ENCODE results near the gene FBN1. TPM values are rescaled to one million over a fixed set of nuclear protein-coding genes. Genes with fewer than 3 reads are reported as not detected.

Gene FBN1
- total RNA-seq, 1 donor from 2014 or later = 39.4 TPM

DNA sequence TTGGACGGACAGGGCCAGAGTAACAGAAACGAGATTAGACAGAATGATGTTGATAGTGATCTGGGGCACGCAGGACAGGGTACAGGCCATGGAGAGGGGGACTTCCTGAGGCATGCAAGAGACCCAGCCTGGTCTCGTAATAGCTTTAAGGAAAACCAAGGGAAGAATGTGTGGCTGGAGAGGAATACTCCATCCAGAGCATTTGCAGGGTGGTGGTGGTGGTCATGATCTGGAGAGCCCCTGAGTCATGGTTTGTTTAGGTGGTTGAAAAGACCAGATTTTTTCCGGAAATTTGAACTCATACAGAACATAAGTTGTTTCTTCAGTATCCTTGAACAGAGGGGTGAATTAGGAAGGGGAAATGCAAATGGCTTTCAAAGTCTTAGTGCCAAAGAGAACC, 175.8 kb downstream of the FBN1 start:
- DNase-seq (no peak), ATAC-seq (ENCODE audit: poor library complexity) (no peak)
- intact Hi-C loops (cut with DNase I) = no loop called here

DNA sequence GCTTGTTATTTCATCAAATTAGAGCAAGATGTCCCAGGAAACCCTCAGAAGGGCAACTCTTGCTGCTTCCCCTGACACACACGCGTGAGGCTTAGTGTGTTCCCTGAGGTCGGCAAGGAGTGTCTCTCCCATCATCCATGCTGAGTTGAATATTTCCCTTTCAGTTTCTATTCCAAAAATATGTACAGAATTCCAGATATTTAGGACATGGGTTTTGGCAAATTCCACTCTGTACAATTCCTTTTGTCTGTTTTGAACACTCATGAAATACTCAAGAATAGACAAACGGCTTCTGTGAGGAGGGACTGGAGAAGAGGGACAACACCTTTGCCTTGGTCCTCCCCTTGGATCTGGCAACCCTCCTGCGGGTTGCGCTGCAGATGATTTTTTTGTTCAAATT, 176.2 kb downstream of the FBN1 start:
- intact Hi-C loops (cut with DNase I) = no loop called here
- DNase-seq (no peak), ATAC-seq (ENCODE audit: poor library complexity) (no peak)

DNA sequence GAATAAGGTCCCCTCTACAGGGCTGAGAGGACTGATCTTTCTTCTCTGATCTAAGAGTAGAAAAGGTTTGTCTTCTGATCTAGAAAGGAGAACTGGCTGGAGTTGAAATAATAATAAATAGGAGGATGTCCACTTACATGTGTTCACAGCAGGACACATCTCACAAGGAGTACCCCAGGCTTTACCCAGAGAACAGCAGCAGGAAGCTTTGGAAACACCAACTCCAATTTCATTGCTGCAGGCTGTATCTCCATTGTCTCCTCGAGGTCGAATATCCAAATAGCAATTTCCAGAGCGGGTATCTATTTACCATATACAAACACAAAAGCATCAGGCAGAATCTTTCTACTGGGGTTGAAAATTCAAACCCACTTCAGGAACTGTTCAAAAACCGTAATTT, 177.7 kb downstream of the FBN1 start:
- intact Hi-C loops (cut with DNase I) = no loop called here
- ATAC-seq (ENCODE audit: poor library complexity) (no peak), DNase-seq (no peak)

DNA sequence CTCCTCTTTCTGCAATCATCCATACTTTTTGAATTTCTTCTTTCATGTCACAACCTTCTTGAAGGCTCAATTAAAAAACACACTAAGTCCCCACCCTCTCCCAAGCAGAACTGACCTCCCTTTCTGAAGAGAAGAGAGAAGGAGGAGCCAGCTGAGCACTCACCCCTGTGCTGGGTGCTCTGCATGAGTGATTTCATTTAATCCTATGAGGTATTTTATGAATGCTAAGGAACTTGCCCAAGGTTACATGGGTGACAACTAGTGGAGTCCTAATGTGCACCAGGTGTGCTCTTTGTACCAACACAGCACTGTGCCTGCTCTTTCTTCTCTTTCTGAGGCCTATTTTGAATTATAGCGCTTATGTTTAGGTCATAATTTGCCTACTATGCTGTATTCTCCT, 178.7 kb downstream of the FBN1 start:
- ATAC-seq (ENCODE audit: poor library complexity) (no peak), DNase-seq (no peak)
- intact Hi-C loops (cut with DNase I) = no loop called here

DNA sequence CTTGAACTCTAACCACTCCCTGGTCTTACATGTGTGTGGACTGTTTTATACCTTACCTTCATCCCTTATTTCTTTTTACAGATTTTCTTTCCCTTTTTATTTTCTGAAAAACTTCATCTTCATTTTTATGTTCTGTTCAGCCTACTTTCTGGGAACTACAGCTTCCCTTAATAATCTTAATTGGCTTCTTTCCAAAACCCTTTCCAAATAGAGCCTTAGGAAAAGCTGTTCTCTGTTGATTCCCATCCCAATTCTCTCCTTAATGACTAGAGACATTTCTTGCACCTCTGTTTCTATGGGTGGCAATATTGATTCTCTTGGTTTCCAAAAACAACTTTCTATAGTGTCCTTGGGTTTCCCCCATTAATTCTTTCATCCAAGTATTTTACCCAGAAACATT, 179.4 kb downstream of the FBN1 start:
- intact Hi-C loops (cut with DNase I) = no loop called here
- ATAC-seq (ENCODE audit: poor library complexity) (peak; percentile 58), DNase-seq (no peak)

DNA sequence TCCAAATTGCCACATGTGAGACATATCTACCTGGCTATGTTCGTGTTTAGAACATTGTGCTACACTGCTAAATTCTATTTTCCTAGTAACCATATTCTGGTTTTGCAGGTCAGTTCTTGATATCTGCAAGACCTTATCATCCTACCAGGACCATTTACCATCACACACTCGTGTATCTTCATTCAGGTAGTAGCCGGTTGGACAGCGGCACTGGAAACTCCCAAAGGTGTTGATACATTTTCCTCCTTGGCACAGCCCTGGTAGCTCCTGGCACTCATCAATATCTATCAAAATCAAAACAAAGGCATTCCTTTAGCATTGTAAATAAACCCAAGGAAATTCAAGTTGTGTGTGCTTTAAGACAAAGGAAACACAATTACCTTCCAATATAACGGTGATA, 180.1 kb downstream of the FBN1 start:
- no peak for DNase-seq
- intact Hi-C loops (cut with DNase I) = no loop called here
- ATAC-seq (ENCODE audit: poor library complexity) = no peak

DNA sequence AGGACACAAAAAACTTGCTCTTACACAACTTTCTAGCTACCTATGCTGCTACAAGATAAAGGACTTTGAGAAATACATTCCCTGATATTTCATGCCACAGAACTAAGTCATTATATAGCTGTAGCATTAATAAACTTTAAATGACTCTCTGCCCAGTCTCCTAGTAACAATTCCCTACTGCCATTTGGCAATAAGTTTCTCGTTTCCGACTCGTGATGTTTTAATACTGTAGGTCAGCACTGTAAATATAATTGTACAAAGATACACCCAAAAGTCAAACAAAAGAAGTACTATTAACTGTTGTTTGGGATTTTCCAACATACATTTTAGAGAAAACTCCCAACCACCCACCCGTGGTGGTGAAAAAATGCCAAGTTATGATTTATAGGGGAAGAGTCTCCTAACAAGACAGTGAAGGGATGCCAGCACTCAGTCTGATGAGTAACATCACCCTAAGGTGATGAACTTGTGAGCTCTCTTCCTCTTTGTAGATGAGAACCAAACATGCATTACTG, 182.1 kb downstream of the FBN1 start:
- intact Hi-C loops (cut with DNase I) = loop anchor here (5.0 kb wide), 1 partner anchor 264 kb away; no protein-coding TSS in a partner anchor
- ATAC-seq (ENCODE audit: poor library complexity) = no peak
- no peak for DNase-seq

DNA sequence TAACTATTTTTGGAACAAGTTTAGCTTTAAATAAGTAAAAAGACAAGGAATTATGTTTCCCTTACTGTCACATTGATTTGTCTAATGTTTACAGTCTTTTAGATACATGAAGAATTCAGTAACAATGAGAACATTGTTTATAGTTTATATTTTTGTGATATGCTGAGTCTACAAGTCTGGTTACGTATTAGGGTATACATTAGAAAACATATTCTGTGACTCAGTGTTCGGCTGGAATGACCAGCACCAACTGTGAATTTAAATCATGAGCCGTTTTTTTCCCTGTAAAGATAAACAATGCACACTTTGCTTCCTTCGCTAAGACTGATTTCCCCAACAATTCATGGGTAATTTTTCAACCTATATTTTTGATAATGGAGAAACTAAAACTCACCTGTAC, 182.8 kb downstream of the FBN1 start:
- no peak for DNase-seq
- intact Hi-C loops (cut with DNase I) = loop anchor here (5.0 kb wide), 1 partner anchor 265 kb away; no protein-coding TSS in a partner anchor
- no peak for ATAC-seq (ENCODE audit: poor library complexity)

DNA sequence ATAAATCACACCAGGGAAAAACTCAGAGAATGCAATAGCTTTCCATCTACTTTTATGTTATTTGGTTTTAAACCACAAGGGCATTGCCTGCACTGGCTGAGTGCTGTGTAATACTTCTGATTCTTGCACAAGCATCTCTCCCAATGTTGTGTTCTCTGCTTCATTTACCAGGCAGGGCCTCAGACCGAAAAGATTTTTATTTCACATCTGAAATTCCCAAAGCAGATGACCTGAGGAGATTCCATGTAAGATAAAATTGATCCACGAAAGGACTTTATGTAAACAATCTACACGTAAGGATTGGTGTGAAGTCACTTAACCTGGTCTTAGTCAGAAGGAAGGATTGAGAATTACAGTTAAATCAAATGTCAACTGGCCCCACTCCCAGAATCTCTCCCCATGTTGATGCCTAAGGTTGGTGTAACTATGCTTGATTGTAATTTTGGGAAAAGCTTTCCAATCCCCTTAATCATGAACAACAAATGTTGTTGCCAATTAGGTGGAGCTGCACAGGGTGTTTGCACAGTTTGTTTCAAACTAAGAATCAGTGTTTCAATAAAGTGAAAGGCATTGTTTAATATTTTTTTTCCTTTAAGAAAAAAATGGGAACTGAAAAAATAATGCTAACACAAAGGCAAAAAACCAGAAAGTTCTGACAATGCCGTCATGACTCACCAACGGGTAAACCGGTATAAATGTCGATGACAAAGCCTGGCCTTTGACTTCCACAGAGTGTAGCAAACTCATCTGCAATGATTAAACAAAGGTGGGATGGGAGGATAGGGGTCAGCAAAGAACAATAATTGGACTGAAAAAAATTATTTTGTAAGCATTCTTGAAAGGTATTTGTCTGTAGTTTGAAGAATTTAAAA, 185.7 kb downstream of the FBN1 start:
- peak; percentile 46 for ATAC-seq (ENCODE audit: poor library complexity)
- no peak for DNase-seq
- intact Hi-C loops (cut with DNase I) = loop anchor here (5.0 to 10.0 kb wide), 2 partner anchors 55 to 267 kb away; no protein-coding TSS in a partner anchor

DNA sequence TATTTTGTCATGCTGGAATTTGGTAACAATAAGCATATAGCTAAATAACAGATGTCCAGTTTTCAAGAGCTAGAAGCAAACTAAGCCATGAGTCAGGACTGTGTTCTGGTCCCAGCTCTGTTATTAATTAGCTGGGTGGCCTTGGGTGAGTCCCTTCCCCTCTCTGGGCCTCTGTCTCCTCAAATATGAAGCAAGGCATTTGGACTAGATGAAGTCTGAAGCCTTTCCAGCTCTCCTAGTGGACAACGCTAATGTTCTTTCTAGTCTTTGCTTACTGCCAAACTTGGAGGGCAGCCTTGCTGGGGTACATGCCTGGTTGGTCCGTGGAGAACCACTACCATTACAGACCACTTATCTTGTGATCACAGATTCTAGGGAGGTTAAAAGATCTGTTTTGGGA, 186.6 kb downstream of the FBN1 start:
- no peak for DNase-seq

DNA sequence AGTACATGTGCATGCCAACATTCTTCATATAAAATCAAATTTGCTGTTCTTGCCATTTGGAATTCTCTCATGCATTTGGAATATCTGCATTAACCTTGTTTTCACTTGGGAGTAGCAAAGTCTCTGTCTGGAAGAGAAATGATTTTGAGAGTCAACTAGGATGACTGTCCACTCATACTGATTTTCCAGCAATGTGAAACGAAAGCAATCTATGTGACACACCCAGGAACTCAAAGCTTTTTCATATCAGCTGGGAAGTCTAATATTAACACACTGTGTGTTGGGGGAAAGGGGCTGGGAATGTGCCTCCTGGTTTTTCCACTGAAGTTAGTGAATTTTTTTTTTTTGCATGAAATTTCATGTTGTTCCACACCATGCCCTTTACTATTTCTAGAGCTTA, 189.4 kb downstream of the FBN1 start:
- DNase-seq = no peak
- ATAC-seq (ENCODE audit: poor library complexity) = no peak
- intact Hi-C loops (cut with DNase I) = loop anchor here (10.0 kb wide), 1 partner anchor 59 kb away; no protein-coding TSS in a partner anchor

More for the DNA sequence above, 186.6 kb downstream of the FBN1 start:
- intact Hi-C loops (cut with DNase I) = loop anchor here (10.0 kb wide), 1 partner anchor 56 kb away; no protein-coding TSS in a partner anchor
- ATAC-seq (ENCODE audit: poor library complexity) = peak; percentile 12

DNA sequence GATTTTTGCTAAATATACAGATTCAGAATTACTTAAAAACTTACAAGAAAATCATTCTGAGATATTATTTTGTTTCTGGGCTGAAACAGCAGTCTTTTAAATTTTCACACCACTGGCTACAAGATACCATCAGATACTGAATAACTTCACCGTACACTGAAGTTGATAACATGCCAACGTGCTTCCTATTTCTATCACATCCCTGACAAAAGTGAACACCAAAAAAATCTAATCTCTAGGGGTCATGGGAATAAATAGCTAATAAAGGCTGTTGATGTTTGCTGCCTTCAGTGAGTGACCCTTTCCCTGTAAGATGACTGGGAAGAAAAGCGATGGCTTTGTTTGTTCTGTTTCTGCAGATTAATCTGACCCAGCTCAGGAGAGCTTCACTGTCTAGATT, 193.8 kb downstream of the FBN1 start:
- no peak for DNase-seq
- no peak for ATAC-seq (ENCODE audit: poor library complexity)
- intact Hi-C loops (cut with DNase I) = loop anchor here (10.0 kb wide), 1 partner anchor 63 kb away; no protein-coding TSS in a partner anchor

DNA sequence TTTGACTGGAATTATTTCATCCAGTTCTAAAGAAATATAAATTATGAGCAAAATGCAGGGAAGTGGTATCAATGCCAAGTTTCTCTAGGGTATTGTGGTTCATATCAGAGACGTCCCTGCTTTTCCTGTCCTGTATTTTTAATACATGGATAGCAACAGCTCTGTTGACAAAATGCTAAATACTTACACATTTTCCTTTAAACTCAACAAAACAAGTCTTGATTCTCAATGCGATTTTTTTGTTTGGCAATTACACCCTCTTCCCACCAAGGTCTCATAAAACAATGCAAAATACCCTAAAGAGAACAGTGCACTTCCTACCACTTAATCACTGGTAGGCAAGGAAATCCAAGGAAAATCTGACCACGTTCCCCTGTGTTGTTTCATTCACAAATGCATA, 194.3 kb downstream of the FBN1 start:
- no peak for ATAC-seq (ENCODE audit: poor library complexity)
- intact Hi-C loops (cut with DNase I) = loop anchor here (10.0 kb wide), 1 partner anchor 64 kb away; no protein-coding TSS in a partner anchor
- DNase-seq = no peak

DNA sequence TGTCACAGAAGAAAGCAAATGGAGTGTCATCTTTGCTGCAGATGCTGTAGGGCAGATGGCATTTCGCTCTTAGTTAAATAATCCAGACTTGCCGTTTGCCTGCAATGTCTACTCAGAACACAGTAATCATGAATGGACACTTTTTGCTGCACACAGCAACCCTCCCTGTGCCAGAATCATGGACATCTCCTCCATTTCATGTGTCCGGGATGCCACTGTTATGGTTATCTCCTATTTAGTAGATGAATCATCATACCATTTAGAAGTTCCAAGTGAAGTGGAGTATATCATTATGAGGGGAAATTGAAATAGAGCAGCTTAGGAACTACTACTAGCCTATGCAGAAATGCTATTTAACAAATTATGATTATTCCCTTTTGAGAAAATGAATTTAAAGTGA, 195.8 kb downstream of the FBN1 start:
- no peak for DNase-seq
- intact Hi-C loops (cut with DNase I) = loop anchor here (10.0 kb wide), 2 partner anchors 45 to 65 kb away; no protein-coding TSS in a partner anchor
- ATAC-seq (ENCODE audit: poor library complexity) = no peak

DNA sequence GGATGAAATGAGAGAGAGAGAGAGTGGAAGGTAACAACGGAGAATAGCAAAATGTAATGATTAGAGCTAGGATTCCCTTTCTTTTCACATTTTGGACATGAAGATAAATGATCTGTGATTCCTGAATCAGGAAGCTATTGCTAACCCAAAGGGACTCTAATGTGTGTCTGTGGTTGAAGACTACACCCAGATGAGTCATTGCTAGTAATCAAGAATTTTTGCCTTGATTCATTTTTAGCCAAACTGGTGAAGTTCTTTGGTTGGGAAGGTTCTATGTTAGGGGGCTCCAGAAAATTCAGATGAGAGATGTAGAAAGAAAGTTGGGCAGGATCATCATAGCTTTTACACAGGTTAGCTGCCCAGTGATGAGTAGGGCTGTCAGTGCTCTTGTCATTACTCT, 197.9 kb downstream of the FBN1 start:
- intact Hi-C loops (cut with DNase I) = loop anchor here (10.0 kb wide), 1 partner anchor 47 kb away; no protein-coding TSS in a partner anchor

DNA sequence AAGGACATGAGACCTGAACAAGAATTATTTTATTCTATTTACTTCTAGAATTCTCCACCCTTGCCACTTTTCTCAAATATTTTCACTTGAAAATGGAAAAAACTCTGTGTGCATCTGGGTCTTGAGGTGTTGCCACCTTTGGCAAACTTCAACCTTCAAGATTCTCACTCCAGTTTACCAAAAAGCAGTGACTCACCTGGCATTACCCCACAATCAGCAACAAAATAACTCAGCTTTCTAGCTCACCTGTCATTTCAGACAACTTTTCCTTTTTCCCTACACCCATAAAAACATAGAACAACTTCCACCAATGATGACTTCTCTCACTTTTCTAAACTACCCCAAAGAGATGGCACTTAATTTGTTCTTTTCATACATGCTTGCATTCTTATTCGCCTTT, 198.5 kb downstream of the FBN1 start:
- no peak for ATAC-seq (ENCODE audit: poor library complexity)
- intact Hi-C loops (cut with DNase I) = loop anchor here (10.0 kb wide), 1 partner anchor 48 kb away; no protein-coding TSS in a partner anchor
- DNase-seq = no peak

More for the DNA sequence above, 197.9 kb downstream of the FBN1 start:
- ATAC-seq (ENCODE audit: poor library complexity) (no peak), DNase-seq (no peak)

DNA sequence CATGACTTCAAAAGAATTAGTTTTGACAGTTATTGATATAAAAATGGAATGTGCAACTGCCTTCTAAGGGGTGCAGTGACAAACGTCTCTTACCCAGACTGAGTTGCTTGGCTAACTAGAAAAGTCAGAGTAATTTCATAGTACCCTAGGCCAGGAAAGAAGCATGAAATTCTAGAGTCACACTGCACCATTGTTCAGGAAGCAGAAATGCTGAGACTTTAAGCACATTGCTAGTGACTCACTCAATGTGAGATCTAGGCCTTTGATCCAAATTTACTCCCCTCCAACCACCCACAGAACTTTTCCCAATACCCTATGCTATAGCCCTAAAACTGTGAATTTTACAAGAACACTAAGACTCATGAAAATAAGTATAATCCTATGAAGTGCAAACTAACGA, 203.5 kb downstream of the FBN1 start:
- DNase-seq = no peak
- intact Hi-C loops (cut with DNase I) = loop anchor here (10.0 kb wide), 1 partner anchor 53 kb away; no protein-coding TSS in a partner anchor
- ATAC-seq (ENCODE audit: poor library complexity) = no peak

DNA sequence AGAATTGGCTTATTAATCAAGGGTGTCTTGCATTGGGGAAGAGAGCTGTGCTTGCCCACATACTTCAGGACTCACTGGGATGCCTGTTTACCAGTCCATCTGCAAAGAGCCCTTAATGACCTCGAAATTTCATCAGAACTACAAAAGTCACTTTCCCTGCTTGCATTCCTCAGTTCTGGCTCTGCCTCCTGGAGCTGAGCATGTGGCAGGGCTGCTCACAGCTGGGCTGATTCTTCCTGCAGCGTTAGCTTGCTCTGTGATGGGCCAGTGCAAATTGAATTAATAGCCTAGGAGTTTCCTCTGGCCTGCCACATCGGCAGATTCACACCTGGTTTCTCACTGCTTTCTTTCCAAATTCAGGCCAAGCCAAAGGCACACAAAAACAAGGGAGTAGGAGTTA, 205.4 kb downstream of the FBN1 start:
- ATAC-seq (ENCODE audit: poor library complexity) (peak; percentile 83), DNase-seq (peak; percentile 55)
- intact Hi-C loops (cut with DNase I) = loop anchor here (10.0 kb wide), 1 partner anchor 55 kb away; no protein-coding TSS in a partner anchor

DNA sequence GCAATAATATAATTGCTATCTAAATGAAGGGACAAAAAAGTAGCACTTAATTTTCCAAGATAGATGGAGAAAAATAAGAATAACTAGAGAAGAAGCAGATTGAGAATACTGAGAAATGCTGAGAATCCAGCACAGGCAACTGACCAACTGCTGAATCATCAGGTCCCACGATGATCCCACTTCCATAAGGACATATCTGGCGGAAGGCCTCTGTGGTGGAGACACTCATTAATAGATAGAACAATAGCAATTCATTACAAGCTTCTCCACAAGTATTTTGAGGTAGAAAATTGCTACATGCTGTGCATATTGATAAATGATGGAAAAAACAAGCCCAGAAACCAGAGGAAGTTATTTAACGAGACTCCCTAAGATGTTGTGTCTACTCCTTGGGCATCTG, 208.3 kb downstream of the FBN1 start:
- DNase-seq = no peak
- ATAC-seq (ENCODE audit: poor library complexity) = no peak
- intact Hi-C loops (cut with DNase I) = no loop called here

DNA sequence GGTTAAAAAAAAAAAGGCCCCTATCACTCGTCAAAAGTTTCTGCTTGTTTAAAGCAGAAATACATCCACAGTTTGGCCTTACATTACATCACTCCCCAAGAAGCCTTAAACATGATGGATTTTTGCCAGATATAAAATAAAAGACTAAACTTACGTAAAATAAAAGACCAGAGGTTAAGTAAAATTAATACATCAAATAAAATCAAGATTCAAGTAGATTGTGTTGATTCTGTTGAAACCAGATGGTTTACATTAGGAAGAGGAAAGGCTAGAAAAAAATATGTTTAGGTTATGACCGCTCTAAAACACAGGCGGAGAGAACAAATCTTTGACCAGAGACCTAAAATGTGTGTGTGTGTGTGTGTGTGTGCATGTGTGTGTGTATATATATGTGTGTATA, 210.2 kb downstream of the FBN1 start:
- ATAC-seq (ENCODE audit: poor library complexity) = no peak
- intact Hi-C loops (cut with DNase I) = no loop called here
- DNase-seq = no peak

All from Right ventricle myocardium superior (tissue), 1 donor.